Measurements from ENCODE around the gene GBA2.

DNA sequence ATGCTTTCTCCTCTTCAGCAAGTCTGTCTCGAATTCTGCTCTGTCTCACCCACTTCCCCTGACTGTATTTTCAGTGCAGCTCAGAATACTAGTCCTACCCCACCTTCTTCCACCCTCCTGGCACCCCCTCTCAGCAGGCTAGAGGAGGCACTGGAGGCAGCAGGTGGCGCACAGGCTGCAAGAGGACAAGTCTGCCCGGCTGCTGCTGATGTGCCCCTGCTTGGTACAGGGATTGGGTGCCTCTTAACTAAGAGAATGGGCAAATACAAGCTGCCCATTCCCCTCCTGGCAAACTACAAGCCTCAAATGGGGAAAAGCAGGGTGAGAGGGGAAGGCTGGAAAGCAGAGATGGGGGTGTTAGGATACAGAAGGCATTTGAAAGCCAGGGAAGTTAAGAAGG lies 22.1 kb downstream of the GBA2 start:
- TF ChIP-seq TCF4 (CRISPR knock-in tag; IDR thresholded peaks at IDR 0.05; ENCODE audit: borderline replicate concordance): no peak
- TF ChIP-seq, protein P1, sequence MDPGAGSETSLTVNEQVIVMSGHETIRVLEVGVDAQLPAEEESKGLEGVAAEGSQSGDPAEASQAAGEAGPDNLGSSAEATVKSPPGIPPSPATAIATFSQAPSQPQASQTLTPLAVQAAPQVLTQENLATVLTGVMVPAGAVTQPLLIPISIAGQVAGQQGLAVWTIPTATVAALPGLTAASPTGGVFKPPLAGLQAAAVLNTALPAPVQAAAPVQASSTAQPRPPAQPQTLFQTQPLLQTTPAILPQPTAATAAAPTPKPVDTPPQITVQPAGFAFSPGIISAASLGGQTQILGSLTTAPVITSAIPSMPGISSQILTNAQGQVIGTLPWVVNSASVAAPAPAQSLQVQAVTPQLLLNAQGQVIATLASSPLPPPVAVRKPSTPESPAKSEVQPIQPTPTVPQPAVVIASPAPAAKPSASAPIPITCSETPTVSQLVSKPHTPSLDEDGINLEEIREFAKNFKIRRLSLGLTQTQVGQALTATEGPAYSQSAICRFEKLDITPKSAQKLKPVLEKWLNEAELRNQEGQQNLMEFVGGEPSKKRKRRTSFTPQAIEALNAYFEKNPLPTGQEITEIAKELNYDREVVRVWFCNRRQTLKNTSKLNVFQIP (CRISPR knock-in tag; IDR thresholded peaks at IDR 0.05; ENCODE audit: borderline replicate concordance, low read depth): no peak
- no peak for TF ChIP-seq GLIS3 (CRISPR knock-in tag; IDR thresholded peaks at IDR 0.05)
- TF ChIP-seq ESRRG (CRISPR knock-in tag; IDR thresholded peaks at IDR 0.05): no peak
- no peak for TF ChIP-seq ZFP30 (CRISPR knock-in tag; IDR thresholded peaks at IDR 0.05)
- TF ChIP-seq, protein P2, sequence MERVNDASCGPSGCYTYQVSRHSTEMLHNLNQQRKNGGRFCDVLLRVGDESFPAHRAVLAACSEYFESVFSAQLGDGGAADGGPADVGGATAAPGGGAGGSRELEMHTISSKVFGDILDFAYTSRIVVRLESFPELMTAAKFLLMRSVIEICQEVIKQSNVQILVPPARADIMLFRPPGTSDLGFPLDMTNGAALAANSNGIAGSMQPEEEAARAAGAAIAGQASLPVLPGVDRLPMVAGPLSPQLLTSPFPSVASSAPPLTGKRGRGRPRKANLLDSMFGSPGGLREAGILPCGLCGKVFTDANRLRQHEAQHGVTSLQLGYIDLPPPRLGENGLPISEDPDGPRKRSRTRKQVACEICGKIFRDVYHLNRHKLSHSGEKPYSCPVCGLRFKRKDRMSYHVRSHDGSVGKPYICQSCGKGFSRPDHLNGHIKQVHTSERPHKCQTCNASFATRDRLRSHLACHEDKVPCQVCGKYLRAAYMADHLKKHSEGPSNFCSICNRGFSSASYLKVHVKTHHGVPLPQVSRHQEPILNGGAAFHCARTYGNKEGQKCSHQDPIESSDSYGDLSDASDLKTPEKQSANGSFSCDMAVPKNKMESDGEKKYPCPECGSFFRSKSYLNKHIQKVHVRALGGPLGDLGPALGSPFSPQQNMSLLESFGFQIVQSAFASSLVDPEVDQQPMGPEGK (CRISPR knock-in tag; IDR thresholded peaks at IDR 0.05; ENCODE audit: borderline replicate concordance): no peak
- TF ChIP-seq SNAI2 (CRISPR knock-in tag; IDR thresholded peaks at IDR 0.05): no peak
- no peak for TF ChIP-seq ZNF70 (CRISPR knock-in tag; IDR thresholded peaks at IDR 0.05)
